Breast epithelium (tissue), 3 donors: ENCODE data around the gene FTO.

Experiments
- CTCF ChIP-seq, 3 donors: fragments of 450-650 bp; IDR thresholded peaks; one replicate each; pipeline ENCODE4 v1.5.1; 2016 to 2017; ENCODE audit warnings: antibody characterized with exemption in 3 of 3, mild to moderate bottlenecking in 3 of 3, moderate library complexity in 3 of 3
- POLR2A ChIP-seq: fragments of 450-650 bp; IDR thresholded peaks from one replicate; pipeline ENCODE4 v1.6.1; 2016; ENCODE audit warnings: antibody characterized with exemption, mild to moderate bottlenecking, moderate library complexity

- TF ChIP-seq CTCF (IDR thresholded peaks at IDR 0.05) (no peak), POLR2A (no peak)
Observed at GRCh38 chr16:54191592-54191991, 487.6 kb downstream of the FTO start.
